Fibroblast of the aortic adventitia (primary cell): Measurements from ENCODE around the gene ARHGAP10. TPM values are rescaled to one million over a fixed set of nuclear protein-coding genes. Genes with fewer than 3 reads are reported as not detected.
"Not testable (repeated sequence)": the region's sequence is repeated elsewhere in the genome, so short reads cannot be mapped to it uniquely, and the experiment has no call there.

ENCODE experiments used
- DNase-seq: peaks from one replicate; pipeline ENCODE4 v3.0.0-alpha.2; 2010; ENCODE audit warnings: low read depth
- H3K4me3 ChIP-seq: 2 replicates; pipeline ENCODE4 v1.5.1; 2011; ENCODE audit warnings: low read depth, mild to moderate bottlenecking, control low read depth, low read length, moderate library complexity
- CTCF ChIP-seq: IDR thresholded peaks from 2 replicates; pipeline ENCODE4 v1.5.1; 2011; ENCODE audit warnings: mild to moderate bottlenecking, low read length, control low read depth, inconsistent platforms; ENCODE audit not compliant: insufficient read depth
- total RNA-seq: library from RNA; depleted of rRNA; stranded (reverse); fragments of >200 nt; gene quantifications from 2 replicates; pipeline ENCODE4 v1.2.3, GENCODE V29; 2012; ENCODE audit warnings: low replicate concordance

The ARHGAP10 gene
- total RNA-seq, 1 donor: 45.0 TPM

GRCh38 chr4:147996859-147997258, 265.0 kb downstream of the ARHGAP10 start:
- no peak overlapping the region for H3K4me3 ChIP-seq
- DNase-seq: no peak
- TF ChIP-seq CTCF: no peak

DNA sequence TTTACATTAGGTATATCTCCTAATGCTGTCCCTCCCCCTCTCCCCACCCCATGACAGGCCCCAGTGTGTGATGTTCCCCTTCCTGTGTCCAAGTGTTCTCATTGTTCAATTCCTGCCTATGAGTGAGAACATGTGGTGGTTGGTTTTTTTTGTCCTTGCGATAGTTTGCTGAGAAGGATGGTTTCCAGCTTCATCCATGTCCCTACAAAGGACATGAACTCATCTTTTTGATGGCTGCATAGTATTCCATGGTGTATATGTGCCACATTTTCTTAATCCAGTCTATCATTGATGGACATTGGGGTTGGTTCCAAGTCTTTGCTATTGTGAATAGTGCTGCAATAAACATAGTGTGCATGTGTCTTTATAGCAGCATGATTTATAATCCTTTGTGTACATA, 268.1 kb downstream of the ARHGAP10 start:
- DNase-seq, H3K4me3 ChIP-seq: not testable (repeated sequence)

GRCh38 chr4:148004228-148004857, 272.5 kb downstream of the ARHGAP10 start:
- peak; percentile 60 for DNase-seq
- no peak for TF ChIP-seq CTCF
- no peak overlapping the region for H3K4me3 ChIP-seq

GRCh38 chr4:148006001-148006400, 274.1 kb downstream of the ARHGAP10 start:
- no peak overlapping the region for H3K4me3 ChIP-seq
- no peak for DNase-seq
- no peak for TF ChIP-seq CTCF

DNA sequence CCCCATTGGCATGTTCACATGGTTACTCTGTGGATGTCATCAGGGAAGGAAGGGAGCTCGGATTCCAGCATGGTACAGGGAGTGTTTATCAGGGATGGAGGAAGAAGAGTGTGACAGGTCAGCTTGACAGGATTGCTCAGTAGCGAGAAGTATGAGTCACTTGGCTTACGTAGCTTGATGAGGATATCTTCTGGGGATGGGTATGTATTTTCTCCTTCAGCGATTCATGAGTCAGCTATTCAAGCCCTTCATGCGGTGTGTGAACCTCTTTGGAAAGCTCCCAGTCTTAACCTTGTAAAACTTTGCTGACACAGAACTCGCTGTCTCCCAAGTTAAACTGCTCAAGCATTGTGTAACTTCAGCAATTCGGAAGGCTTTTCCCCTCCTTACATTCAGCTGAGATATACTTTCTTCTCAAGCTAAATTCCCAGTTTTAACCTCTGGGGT, 275.4 kb downstream of the ARHGAP10 start:
- DNase-seq: peak; percentile 93
- no peak for TF ChIP-seq CTCF
- H3K4me3 ChIP-seq: no peak overlapping the region

DNA sequence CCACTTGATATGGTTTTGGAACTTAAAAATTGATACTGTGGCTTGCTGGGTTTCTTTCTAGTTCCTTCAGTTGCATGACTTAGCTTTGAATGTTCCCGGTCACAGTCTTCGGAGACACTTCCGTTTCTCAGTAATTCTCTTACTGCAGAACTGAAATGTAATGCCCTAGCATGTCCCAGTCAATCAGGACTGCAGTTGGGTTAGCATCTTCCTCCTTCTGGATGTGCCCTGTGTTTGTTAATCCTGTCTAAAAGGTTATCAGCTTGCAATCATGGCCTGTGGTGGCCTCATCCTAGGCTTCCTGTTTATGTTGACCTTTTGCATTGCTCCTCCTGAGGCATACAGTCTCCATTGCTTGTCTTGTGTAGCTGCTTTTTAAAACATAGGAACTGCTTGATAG, 275.9 kb downstream of the ARHGAP10 start:
- DNase-seq: no peak
- no peak for TF ChIP-seq CTCF
- no peak overlapping the region for H3K4me3 ChIP-seq

- DNase-seq: no peak
- no peak for TF ChIP-seq CTCF
- no peak overlapping the region for H3K4me3 ChIP-seq
These were observed 283.2 kb downstream of the ARHGAP10 start for GRCh38 chr4:148015058-148015457.
